Measurements from ENCODE around the gene KCNRG.
"Not testable (repeated sequence)": the region's sequence is repeated elsewhere in the genome, so short reads cannot be mapped to it uniquely, and the experiment has no call there.

The KCNRG gene

GRCh38 chr13:50015258-50015657, at the start of gene KCNRG:
TSS of gene KCNRG (plus strand) at chr13:50015444. CDS start at chr13:50015494, 50 bp downstream.
- no peak for DNase-seq (ENCODE audit: low read depth)

GRCh38 chr13:49967456-49967855, 47.8 kb upstream of the KCNRG start:
- DNase-seq (ENCODE audit: low read depth): no peak

GRCh38 chr13:49972709-49973108, 42.5 kb upstream of the KCNRG start:
- DNase-seq (ENCODE audit: low read depth): no peak

- DNase-seq (ENCODE audit: low read depth): no peak
These were observed 39.4 kb upstream of the KCNRG start for GRCh38 chr13:49975826-49976225.

GRCh38 chr13:49976314-49977258, 38.7 kb upstream of the KCNRG start:
- peak; percentile 48 for DNase-seq (ENCODE audit: low read depth)

- no peak for DNase-seq (ENCODE audit: low read depth)
These were observed 37.3 kb upstream of the KCNRG start for GRCh38 chr13:49977992-49978391.

- DNase-seq (ENCODE audit: low read depth): no peak
These were observed 35.0 kb upstream of the KCNRG start for GRCh38 chr13:49980266-49980665.

GRCh38 chr13:49985129-49985528, 30.1 kb upstream of the KCNRG start:
- no peak for DNase-seq (ENCODE audit: low read depth)

GRCh38 chr13:49986471-49986870, 28.8 kb upstream of the KCNRG start:
- DNase-seq (ENCODE audit: low read depth): no peak

GRCh38 chr13:49990612-49991011, 24.6 kb upstream of the KCNRG start:
- not testable (repeated sequence) for DNase-seq (ENCODE audit: low read depth)

GRCh38 chr13:49993111-49993510, 22.1 kb upstream of the KCNRG start:
- no peak for DNase-seq (ENCODE audit: low read depth)

GRCh38 chr13:49993666-49994065, 21.6 kb upstream of the KCNRG start:
- no peak for DNase-seq (ENCODE audit: low read depth)

- no peak for DNase-seq (ENCODE audit: low read depth)
These were observed 19.6 kb upstream of the KCNRG start for GRCh38 chr13:49995625-49996101.

GRCh38 chr13:49996161-49996915, 18.9 kb upstream of the KCNRG start:
- DNase-seq (ENCODE audit: low read depth): peak; percentile 85

GRCh38 chr13:49996951-49997895, 18.0 kb upstream of the KCNRG start, which contains the start of gene TRIM13:
TSS of gene TRIM13 (plus strand) at chr13:49997042. CDS start at chr13:50011941, 14,899 bp downstream.
- DNase-seq (ENCODE audit: low read depth): peak; percentile 69

- DNase-seq (ENCODE audit: low read depth): no peak
These were observed 17.3 kb upstream of the KCNRG start for GRCh38 chr13:49997955-49998354.

- no peak for DNase-seq (ENCODE audit: low read depth)
These were observed 16.3 kb upstream of the KCNRG start for GRCh38 chr13:49998714-49999624.

- DNase-seq (ENCODE audit: low read depth): no peak
These were observed 14.0 kb upstream of the KCNRG start for GRCh38 chr13:50001287-50001686.

GRCh38 chr13:50006426-50007135, 8.7 kb upstream of the KCNRG start:
- DNase-seq (ENCODE audit: low read depth): no peak

GRCh38 chr13:50011461-50011860, 3.8 kb upstream of the KCNRG start:
- no peak for DNase-seq (ENCODE audit: low read depth)
